Osteocyte (in vitro differentiated cells): Measurements from ENCODE around the gene PDCD2. TPM values are rescaled to one million over a fixed set of nuclear protein-coding genes. Genes with fewer than 3 reads are reported as not detected.

Source experiments
- DNase-seq: peaks from one replicate; pipeline ENCODE4 v3.0.0; 2021; ENCODE audit warnings: mixed read lengths; ENCODE audit not compliant: unreplicated experiment; ENCODE audit errors: extremely low spot score
- H3K27ac Mint-ChIP-seq: one replicate; pipeline ENCODE4 v1.8.0; 2021; ENCODE audit warnings: mild to moderate bottlenecking, mixed read lengths; ENCODE audit not compliant: unreplicated experiment
- H3K27me3 Mint-ChIP-seq: one replicate; pipeline ENCODE4 v1.8.0; 2021; ENCODE audit warnings: mixed read lengths; ENCODE audit not compliant: unreplicated experiment
- H3K36me3 Mint-ChIP-seq: one replicate; pipeline ENCODE4 v1.8.0; 2021; ENCODE audit warnings: mixed read lengths; ENCODE audit not compliant: unreplicated experiment
- H3K4me1 Mint-ChIP-seq: one replicate; pipeline ENCODE4 v1.8.0; 2021; ENCODE audit warnings: mixed read lengths; ENCODE audit not compliant: unreplicated experiment
- H3K4me3 Mint-ChIP-seq: one replicate; pipeline ENCODE4 v1.8.0; 2021; ENCODE audit warnings: mild to moderate bottlenecking, moderate library complexity, mixed read lengths; ENCODE audit not compliant: unreplicated experiment
- H3K9me3 Mint-ChIP-seq: one replicate; pipeline ENCODE4 v1.8.0; 2021; ENCODE audit warnings: mixed read lengths; ENCODE audit not compliant: unreplicated experiment
- total RNA-seq: library from RNA; stranded (reverse); gene quantifications from 2 replicates; pipeline ENCODE4 v1.2.1, GENCODE V29; 2021
- TF ChIP-seq, protein P1 (sequence below): fragments of 200-600 bp; sonication (generic); IDR thresholded peaks from 2 replicates; pipeline ENCODE4 v1.5.0; 2021; ENCODE audit warnings: antibody characterized with exemption, mild to moderate bottlenecking, moderate library complexity

Gene PDCD2
- total RNA-seq, 1 donor from 2014 or later, result 60.7 TPM

DNA sequence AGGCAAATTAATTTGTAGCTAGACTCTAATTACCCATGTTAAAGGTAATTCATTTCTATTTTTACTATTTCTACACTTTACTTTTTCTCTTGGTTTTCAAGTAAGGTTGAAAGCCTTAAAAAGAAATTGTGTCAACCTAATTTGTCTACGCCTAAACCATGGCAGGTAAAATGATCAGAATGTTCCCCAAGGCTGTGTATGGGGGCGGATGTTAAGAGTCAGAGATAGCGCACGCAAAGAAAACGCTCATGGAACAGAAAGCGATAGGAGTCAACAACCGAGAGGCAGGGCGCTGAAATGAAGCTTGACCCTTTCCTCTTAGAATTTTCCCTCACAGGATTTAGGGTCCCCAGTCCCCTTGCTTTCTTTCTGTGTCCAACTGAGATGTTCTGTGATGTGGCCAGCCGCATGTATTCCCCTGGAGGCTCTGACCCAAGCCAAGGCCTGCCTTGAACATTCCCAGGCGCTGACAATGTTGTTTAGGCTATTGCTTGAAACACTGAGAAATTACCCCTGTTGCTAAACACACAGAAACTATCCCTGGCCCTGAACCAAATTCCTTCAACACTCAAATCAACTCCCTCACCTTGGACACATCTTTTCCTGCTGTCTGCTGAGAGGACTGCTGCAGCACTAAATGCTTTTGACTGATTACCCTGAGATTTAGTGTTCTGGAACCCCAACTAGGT, 42.3 kb downstream of the PDCD2 start:
- TF ChIP-seq, protein P1, sequence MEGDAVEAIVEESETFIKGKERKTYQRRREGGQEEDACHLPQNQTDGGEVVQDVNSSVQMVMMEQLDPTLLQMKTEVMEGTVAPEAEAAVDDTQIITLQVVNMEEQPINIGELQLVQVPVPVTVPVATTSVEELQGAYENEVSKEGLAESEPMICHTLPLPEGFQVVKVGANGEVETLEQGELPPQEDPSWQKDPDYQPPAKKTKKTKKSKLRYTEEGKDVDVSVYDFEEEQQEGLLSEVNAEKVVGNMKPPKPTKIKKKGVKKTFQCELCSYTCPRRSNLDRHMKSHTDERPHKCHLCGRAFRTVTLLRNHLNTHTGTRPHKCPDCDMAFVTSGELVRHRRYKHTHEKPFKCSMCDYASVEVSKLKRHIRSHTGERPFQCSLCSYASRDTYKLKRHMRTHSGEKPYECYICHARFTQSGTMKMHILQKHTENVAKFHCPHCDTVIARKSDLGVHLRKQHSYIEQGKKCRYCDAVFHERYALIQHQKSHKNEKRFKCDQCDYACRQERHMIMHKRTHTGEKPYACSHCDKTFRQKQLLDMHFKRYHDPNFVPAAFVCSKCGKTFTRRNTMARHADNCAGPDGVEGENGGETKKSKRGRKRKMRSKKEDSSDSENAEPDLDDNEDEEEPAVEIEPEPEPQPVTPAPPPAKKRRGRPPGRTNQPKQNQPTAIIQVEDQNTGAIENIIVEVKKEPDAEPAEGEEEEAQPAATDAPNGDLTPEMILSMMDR, result no peak
- H3K9me3 Mint-ChIP-seq, result no peaks in the 10 kb centered on the region
- H3K36me3 Mint-ChIP-seq, result peaks cover 54% of the 10 kb centered on the region
- H3K27ac Mint-ChIP-seq, result no peak overlapping the region
- no peak overlapping the region for H3K4me3 Mint-ChIP-seq
- no peaks in the 10 kb centered on the region for H3K4me1 Mint-ChIP-seq
- no peaks in the 10 kb centered on the region for H3K27me3 Mint-ChIP-seq
- DNase-seq, result no peak

DNA sequence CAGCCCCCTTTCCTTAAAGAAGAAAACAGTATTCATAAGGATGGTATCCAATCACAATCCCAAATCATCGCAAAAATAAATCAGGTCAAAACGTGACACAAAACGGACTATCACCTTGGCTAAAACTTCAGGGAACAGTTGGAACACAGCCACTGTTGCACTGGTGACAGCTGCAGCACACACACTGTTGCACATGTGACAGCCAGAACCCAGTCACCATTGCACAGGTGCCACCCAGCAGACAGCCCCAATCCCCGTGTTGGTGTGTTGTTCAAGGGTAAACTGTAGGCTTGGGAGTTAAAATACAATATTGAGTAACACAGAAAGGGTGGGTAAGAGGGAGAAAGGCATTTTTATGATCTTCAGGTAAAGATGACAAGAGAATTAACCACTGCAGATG, 47.1 kb downstream of the PDCD2 start:
- H3K27me3 Mint-ChIP-seq, result no peaks in the 10 kb centered on the region
- H3K36me3 Mint-ChIP-seq, result peaks cover 54% of the 10 kb centered on the region
- DNase-seq, result no peak
- no peaks in the 10 kb centered on the region for H3K4me1 Mint-ChIP-seq
- H3K4me3 Mint-ChIP-seq, result no peak overlapping the region
- no peak overlapping the region for H3K27ac Mint-ChIP-seq
- TF ChIP-seq, protein P1, result no peak
- no peaks in the 10 kb centered on the region for H3K9me3 Mint-ChIP-seq

DNA sequence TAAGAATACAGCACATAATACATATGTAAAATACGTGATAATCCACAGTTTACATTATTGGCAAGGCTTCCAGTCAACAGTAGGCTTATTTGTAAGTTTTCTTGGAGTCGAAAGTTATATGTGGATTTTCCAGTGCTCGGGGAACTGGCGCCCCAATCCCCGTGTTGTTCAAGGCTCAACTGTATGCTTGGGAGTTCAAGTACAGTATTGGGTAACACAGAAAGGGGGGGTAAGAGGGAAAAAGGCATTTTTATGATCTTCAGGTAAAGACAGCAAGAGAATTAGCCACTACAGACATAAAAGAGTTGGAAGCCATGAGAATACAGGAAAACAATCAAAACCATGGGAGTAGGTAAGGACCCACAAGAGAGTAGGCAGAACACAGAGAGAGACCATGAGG, 47.8 kb downstream of the PDCD2 start:
- no peak overlapping the region for H3K4me3 Mint-ChIP-seq
- TF ChIP-seq, protein P1, result no peak
- no peak for DNase-seq
- no peaks in the 10 kb centered on the region for H3K4me1 Mint-ChIP-seq
- H3K27me3 Mint-ChIP-seq, result no peaks in the 10 kb centered on the region
- no peak overlapping the region for H3K27ac Mint-ChIP-seq
- no peaks in the 10 kb centered on the region for H3K9me3 Mint-ChIP-seq
- peaks cover 54% of the 10 kb centered on the region for H3K36me3 Mint-ChIP-seq

DNA sequence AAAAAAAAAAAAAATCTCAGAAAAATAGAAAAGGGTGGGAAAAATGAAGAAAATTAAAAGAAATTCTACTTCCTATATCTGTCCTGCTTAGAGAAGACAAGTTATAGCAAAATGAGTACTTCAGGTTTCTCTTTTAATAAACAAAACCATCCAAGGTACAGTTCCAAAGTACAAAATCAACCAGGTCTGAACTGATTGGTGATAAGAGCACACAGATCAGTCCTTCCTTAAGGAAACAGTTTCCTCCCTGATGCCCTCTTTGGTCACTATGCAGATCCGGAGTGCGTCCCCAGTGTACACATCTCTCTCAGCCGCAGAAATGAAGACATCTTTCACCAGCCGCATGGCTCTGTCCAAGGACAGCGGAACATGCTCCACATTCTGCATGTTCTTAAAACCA, 49.4 kb downstream of the PDCD2 start:
- Mint-ChIP-seq H3K27ac (no peak overlapping the region), H3K36me3 (peaks cover 42% of the 10 kb centered on the region), H3K4me1 (peaks cover 5% of the 10 kb centered on the region), H3K4me3 (no peak overlapping the region), H3K9me3 (no peaks in the 10 kb centered on the region), H3K27me3 (no peaks in the 10 kb centered on the region)
- DNase-seq, result no peak
- TF ChIP-seq, protein P1, result no peak

DNA sequence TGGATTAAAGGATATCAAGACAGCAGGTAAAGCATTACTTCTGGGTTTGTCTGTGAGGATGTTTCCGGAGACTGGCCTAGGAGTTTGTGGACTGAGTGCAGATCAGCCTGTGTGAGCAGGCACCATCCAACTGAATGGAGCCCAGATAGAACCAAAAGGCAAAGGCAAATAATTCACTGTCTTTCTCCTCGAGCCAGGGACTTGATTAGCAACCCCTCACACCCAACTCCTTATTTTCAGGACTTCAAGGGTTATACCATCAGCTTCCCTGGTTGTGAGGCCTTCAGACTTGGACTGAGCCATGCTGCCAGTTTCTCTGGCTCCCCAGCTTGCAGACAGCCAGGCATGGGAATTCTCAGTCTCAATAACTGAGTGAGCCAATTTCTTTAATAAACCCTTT, 50.6 kb downstream of the PDCD2 start:
- Mint-ChIP-seq H3K27ac (no peak overlapping the region), H3K4me1 (peaks cover 9% of the 10 kb centered on the region), H3K27me3 (no peaks in the 10 kb centered on the region), H3K4me3 (no peak overlapping the region), H3K9me3 (no peaks in the 10 kb centered on the region), H3K36me3 (peaks cover 37% of the 10 kb centered on the region)
- no peak for DNase-seq
- TF ChIP-seq, protein P1, result no peak
